Measurements from ENCODE around the gene C14orf132.

Gene C14orf132

GRCh38 chr14:96117960-96118359 lies 78.8 kb downstream of the C14orf132 start:
- no peak for TF ChIP-seq FOXP2 (optimal IDR thresholded peaks at IDR 0.05; ENCODE audit: borderline replicate concordance, extremely low read depth, extremely low read length, insufficient read depth)
- TF ChIP-seq TAF1 (IDR thresholded peaks at IDR 0.05; ENCODE audit: borderline replicate concordance, insufficient read depth, low read length), result no peak
- TF ChIP-seq SIN3A (IDR thresholded peaks at IDR 0.05; ENCODE audit: borderline replicate concordance, insufficient read depth, low read length), result no peak
- no peak for TF ChIP-seq REST (IDR thresholded peaks at IDR 0.05; ENCODE audit: insufficient read depth in 1 of 2, low read depth in 2 of 2, low read length in 2 of 2)
- no peak for TF ChIP-seq POLR2AphosphoS5 (IDR thresholded peaks at IDR 0.05; ENCODE audit: low read depth, low read length)

- TF ChIP-seq FOXP2 (optimal IDR thresholded peaks at IDR 0.05; ENCODE audit: borderline replicate concordance, extremely low read depth, extremely low read length, insufficient read depth), result no peak
- no peak for TF ChIP-seq REST (IDR thresholded peaks at IDR 0.05; ENCODE audit: insufficient read depth in 1 of 2, low read depth in 2 of 2, low read length in 2 of 2)
- no peak for TF ChIP-seq TAF1 (IDR thresholded peaks at IDR 0.05; ENCODE audit: borderline replicate concordance, insufficient read depth, low read length)
- TF ChIP-seq SIN3A (IDR thresholded peaks at IDR 0.05; ENCODE audit: borderline replicate concordance, insufficient read depth, low read length), result no peak
- TF ChIP-seq POLR2AphosphoS5 (IDR thresholded peaks at IDR 0.05; ENCODE audit: low read depth, low read length), result no peak
These were observed 79.2 kb downstream of the C14orf132 start for GRCh38 chr14:96118391-96118790.

GRCh38 chr14:96119947-96120346 lies 80.8 kb downstream of the C14orf132 start:
- no peak for TF ChIP-seq TAF1 (IDR thresholded peaks at IDR 0.05; ENCODE audit: borderline replicate concordance, insufficient read depth, low read length)
- no peak for TF ChIP-seq SIN3A (IDR thresholded peaks at IDR 0.05; ENCODE audit: borderline replicate concordance, insufficient read depth, low read length)
- no peak for TF ChIP-seq FOXP2 (optimal IDR thresholded peaks at IDR 0.05; ENCODE audit: borderline replicate concordance, extremely low read depth, extremely low read length, insufficient read depth)
- no peak for TF ChIP-seq REST (IDR thresholded peaks at IDR 0.05; ENCODE audit: insufficient read depth in 1 of 2, low read depth in 2 of 2, low read length in 2 of 2)
- TF ChIP-seq POLR2AphosphoS5 (IDR thresholded peaks at IDR 0.05; ENCODE audit: low read depth, low read length), result no peak

GRCh38 chr14:96120392-96120791 lies 81.2 kb downstream of the C14orf132 start:
- TF ChIP-seq POLR2AphosphoS5 (IDR thresholded peaks at IDR 0.05; ENCODE audit: low read depth, low read length) (no peak), SIN3A (IDR thresholded peaks at IDR 0.05; ENCODE audit: borderline replicate concordance, insufficient read depth, low read length) (no peak), FOXP2 (optimal IDR thresholded peaks at IDR 0.05; ENCODE audit: borderline replicate concordance, extremely low read depth, extremely low read length, insufficient read depth) (no peak), TAF1 (IDR thresholded peaks at IDR 0.05; ENCODE audit: borderline replicate concordance, insufficient read depth, low read length) (no peak), REST (IDR thresholded peaks at IDR 0.05; ENCODE audit: insufficient read depth in 1 of 2, low read depth in 2 of 2, low read length in 2 of 2) (no peak)

GRCh38 chr14:96120941-96121340 lies 81.8 kb downstream of the C14orf132 start:
- TF ChIP-seq FOXP2 (optimal IDR thresholded peaks at IDR 0.05; ENCODE audit: borderline replicate concordance, extremely low read depth, extremely low read length, insufficient read depth), result no peak
- no peak for TF ChIP-seq REST (IDR thresholded peaks at IDR 0.05; ENCODE audit: insufficient read depth in 1 of 2, low read depth in 2 of 2, low read length in 2 of 2)
- no peak for TF ChIP-seq TAF1 (IDR thresholded peaks at IDR 0.05; ENCODE audit: borderline replicate concordance, insufficient read depth, low read length)
- no peak for TF ChIP-seq POLR2AphosphoS5 (IDR thresholded peaks at IDR 0.05; ENCODE audit: low read depth, low read length)
- TF ChIP-seq SIN3A (IDR thresholded peaks at IDR 0.05; ENCODE audit: borderline replicate concordance, insufficient read depth, low read length), result no peak
